Ectodermal cell (in vitro differentiated cells): ENCODE data around the gene C2orf92.

Source experiments
- H3K27ac ChIP-seq: 2 replicates; pipeline ENCODE4 v1.7.0; 2013; ENCODE audit warnings: mild to moderate bottlenecking, low read depth, low read length; ENCODE audit not compliant: insufficient read depth, poor library complexity, severe bottlenecking
- H3K27me3 ChIP-seq: 2 replicates; pipeline ENCODE4 v1.7.0; 2013; ENCODE audit warnings: mild to moderate bottlenecking, low read length; ENCODE audit not compliant: insufficient read depth, control insufficient read depth, poor library complexity, severe bottlenecking
- H3K36me3 ChIP-seq: one replicate; pipeline ENCODE4 v1.7.0; 2013; ENCODE audit warnings: low read length; ENCODE audit not compliant: control insufficient read depth, insufficient read depth
- H3K4me1 ChIP-seq: one replicate; pipeline ENCODE4 v1.7.0; 2013; ENCODE audit warnings: low read length; ENCODE audit not compliant: control insufficient read depth, insufficient read depth
- H3K4me3 ChIP-seq: 2 replicates; pipeline ENCODE4 v1.7.0; 2013; ENCODE audit warnings: low read depth, low read length, control low read depth; ENCODE audit not compliant: insufficient read depth
- H3K9me3 ChIP-seq: 2 replicates; pipeline ENCODE4 v1.7.0; 2013; ENCODE audit warnings: mild to moderate bottlenecking, low read length, moderate library complexity; ENCODE audit not compliant: control insufficient read depth
- WGBS, 2 experiments: methylation state at CpG; one replicate each; pipeline ENCODE4 v1.1.7; 2013; ENCODE audit warnings: missing lambda C conversion rate in 2 of 2; 5-methylcytosine and 5-hydroxymethylcytosine counted together

Gene C2orf92

GRCh38 chr2:97736608-97737330, 67.3 kb downstream of the C2orf92 start:
- H3K36me3 ChIP-seq: no peaks in the 10 kb centered on the region
- H3K4me3 ChIP-seq: no peak overlapping the region
- no peaks in the 10 kb centered on the region for H3K9me3 ChIP-seq
- WGBS, 2 experiments: 92% methylated on average over 20 of the region's 20 CpGs
- no peaks in the 10 kb centered on the region for H3K4me1 ChIP-seq
- H3K27ac ChIP-seq: no peak overlapping the region
- H3K27me3 ChIP-seq: no peaks in the 10 kb centered on the region

DNA sequence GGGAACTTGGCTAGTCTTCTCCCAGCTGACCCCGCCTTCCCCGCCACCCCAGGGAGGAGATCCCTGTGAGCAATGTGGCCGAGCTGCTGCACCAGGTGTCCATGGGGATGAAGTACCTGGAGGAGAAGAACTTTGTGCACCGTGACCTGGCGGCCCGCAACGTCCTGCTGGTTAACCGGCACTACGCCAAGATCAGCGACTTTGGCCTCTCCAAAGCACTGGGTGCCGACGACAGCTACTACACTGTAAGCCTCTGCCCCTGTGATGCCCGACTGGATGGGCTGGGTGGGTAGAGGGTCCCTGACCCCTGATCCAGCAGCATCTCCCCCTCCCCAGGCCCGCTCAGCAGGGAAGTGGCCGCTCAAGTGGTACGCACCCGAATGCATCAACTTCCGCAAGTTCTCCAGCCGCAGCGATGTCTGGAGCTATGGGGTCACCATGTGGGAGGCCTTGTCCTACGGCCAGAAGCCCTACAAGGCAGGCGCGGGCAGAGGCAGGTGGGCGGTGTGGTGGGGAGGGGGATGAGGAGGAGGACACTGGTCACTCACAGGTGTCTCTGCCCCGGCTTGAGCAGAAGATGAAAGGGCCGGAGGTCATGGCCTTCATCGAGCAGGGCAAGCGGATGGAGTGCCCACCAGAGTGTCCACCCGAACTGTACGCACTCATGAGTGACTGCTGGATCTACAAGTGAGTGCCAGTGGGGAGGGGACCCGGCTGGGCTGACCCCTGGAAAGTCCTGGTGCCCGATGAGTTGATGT, 68.1 kb downstream of the C2orf92 start:
- H3K27ac ChIP-seq: no peak overlapping the region
- H3K4me1 ChIP-seq: no peaks in the 10 kb centered on the region
- WGBS, 2 experiments: 94 to 95% methylated on average over 32 of the region's 32 CpGs
- H3K36me3 ChIP-seq: no peaks in the 10 kb centered on the region
- H3K9me3 ChIP-seq: no peaks in the 10 kb centered on the region
- H3K4me3 ChIP-seq: no peak overlapping the region
- no peaks in the 10 kb centered on the region for H3K27me3 ChIP-seq

DNA sequence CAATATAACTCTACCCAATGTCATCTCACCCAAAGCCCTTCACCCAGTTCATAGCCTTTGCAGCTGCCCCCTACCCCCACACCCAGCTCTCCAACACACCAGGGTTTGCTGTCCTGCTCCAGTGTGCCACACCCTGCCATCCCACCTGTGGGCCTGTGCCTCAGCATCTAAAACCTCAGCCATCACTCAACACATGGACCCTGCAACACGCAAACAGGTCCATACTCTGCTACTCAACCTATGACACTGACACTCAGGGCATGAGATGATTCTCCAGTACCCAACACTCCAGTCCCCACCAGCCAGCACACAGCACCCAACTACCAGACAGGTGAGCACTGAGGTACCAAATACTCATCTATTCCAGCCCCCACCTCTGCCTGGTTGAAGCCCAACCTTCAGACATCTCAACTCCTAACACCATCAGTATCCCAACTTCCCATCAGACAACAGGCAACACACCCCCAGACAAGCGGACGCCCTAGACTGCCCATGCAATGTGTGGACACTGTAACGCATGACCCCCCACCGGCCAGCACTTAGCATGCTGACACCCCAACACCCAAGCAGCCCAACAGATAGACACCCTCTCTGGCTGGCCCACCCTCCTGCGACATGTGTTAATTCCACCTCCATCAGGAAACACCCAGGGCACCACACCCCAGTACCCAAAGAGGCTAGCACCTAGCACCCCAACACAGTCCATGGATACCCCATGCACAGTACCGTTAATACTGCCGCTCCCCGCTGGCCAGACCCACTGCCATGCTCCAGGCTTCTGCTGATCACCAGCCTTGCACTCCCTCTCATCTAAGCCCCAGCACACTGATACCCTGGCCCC, 68.9 kb downstream of the C2orf92 start:
- no peaks in the 10 kb centered on the region for H3K27me3 ChIP-seq
- no peak overlapping the region for H3K27ac ChIP-seq
- WGBS, 2 experiments: 93 to 96% methylated on average over 9 of the region's 9 CpGs
- H3K9me3 ChIP-seq: no peaks in the 10 kb centered on the region
- H3K4me3 ChIP-seq: no peak overlapping the region
- H3K36me3 ChIP-seq: no peaks in the 10 kb centered on the region
- H3K4me1 ChIP-seq: no peaks in the 10 kb centered on the region

DNA sequence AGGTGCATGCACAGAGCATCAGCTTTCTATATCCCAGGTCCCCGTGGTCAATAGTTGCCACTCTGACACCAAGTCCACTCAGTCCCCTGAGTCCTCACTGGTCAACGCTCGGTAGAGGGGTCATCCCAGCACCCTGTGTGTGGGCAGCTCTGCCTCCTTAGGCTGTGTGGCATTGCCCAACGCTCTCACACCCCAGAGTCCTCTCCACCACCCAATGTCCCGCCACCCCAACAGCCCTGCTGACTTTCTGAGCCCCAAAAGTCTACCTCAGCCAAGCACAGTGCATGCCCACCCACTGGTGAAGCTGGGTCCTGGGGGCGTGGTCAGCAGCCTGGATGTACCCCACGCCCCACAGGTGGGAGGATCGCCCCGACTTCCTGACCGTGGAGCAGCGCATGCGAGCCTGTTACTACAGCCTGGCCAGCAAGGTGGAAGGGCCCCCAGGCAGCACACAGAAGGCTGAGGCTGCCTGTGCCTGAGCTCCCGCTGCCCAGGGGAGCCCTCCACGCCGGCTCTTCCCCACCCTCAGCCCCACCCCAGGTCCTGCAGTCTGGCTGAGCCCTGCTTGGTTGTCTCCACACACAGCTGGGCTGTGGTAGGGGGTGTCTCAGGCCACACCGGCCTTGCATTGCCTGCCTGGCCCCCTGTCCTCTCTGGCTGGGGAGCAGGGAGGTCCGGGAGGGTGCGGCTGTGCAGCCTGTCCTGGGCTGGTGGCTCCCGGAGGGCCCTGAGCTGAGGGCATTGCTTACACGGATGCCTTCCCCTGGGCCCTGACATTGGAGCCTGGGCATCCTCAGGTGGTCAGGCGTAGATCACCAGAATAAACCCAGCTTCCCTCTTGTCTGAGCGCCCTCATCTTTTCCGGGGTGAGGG, 69.7 kb downstream of the C2orf92 start:
- 91 to 92% methylated on average over 23 of the region's 23 CpGs for WGBS, 2 experiments
- H3K27me3 ChIP-seq: no peaks in the 10 kb centered on the region
- no peaks in the 10 kb centered on the region for H3K9me3 ChIP-seq
- H3K27ac ChIP-seq: no peak overlapping the region
- H3K4me1 ChIP-seq: no peaks in the 10 kb centered on the region
- no peaks in the 10 kb centered on the region for H3K36me3 ChIP-seq
- no peak overlapping the region for H3K4me3 ChIP-seq

DNA sequence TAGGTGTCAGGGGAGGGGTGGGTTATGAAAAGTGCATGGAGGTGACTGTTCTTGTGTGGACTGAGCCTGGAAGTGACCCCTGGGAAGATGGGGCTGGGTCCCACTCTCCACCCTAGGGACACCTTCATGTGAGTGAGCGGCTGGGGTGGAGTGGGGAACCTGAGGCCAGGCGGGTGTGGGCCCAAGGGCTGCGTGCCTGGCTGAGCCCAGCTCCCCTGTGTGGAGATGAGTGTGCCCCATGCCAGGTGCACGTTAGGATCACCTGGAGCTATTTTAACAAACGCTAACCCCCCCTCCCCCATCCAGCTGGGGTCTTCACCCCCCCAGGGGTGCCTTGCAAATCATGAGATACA, 70.4 kb downstream of the C2orf92 start:
- Histone ChIP-seq H3K4me3 (no peak overlapping the region), H3K36me3 (no peaks in the 10 kb centered on the region), H3K27ac (no peak overlapping the region), H3K27me3 (no peaks in the 10 kb centered on the region), H3K4me1 (no peaks in the 10 kb centered on the region), H3K9me3 (no peaks in the 10 kb centered on the region)
- 87 to 88% methylated on average over 5 of the region's 5 CpGs for WGBS, 2 experiments

- Histone ChIP-seq H3K4me1 (no peaks in the 10 kb centered on the region), H3K4me3 (no peak overlapping the region), H3K27ac (no peak overlapping the region), H3K27me3 (no peaks in the 10 kb centered on the region), H3K9me3 (no peaks in the 10 kb centered on the region), H3K36me3 (no peaks in the 10 kb centered on the region)
- WGBS, 2 experiments: 50 to 52% methylated on average over 19 of the region's 19 CpGs
These were observed 71.2 kb downstream of the C2orf92 start for GRCh38 chr2:97740590-97741182.

- WGBS, 2 experiments: 94 to 95% methylated on average over 20 of the region's 20 CpGs
- no peak overlapping the region for H3K27ac ChIP-seq
- no peaks in the 10 kb centered on the region for H3K27me3 ChIP-seq
- no peaks in the 10 kb centered on the region for H3K36me3 ChIP-seq
- H3K4me3 ChIP-seq: no peak overlapping the region
- no peaks in the 10 kb centered on the region for H3K9me3 ChIP-seq
- H3K4me1 ChIP-seq: no peaks in the 10 kb centered on the region
These were observed 71.7 kb downstream of the C2orf92 start for GRCh38 chr2:97741251-97741650.

GRCh38 chr2:97741686-97742085, 72.2 kb downstream of the C2orf92 start:
- H3K27me3 ChIP-seq: no peaks in the 10 kb centered on the region
- 92 to 96% methylated on average over 4 of the region's 4 CpGs for WGBS, 2 experiments
- no peaks in the 10 kb centered on the region for H3K9me3 ChIP-seq
- no peak overlapping the region for H3K27ac ChIP-seq
- H3K4me3 ChIP-seq: no peak overlapping the region
- H3K4me1 ChIP-seq: no peaks in the 10 kb centered on the region
- no peaks in the 10 kb centered on the region for H3K36me3 ChIP-seq

DNA sequence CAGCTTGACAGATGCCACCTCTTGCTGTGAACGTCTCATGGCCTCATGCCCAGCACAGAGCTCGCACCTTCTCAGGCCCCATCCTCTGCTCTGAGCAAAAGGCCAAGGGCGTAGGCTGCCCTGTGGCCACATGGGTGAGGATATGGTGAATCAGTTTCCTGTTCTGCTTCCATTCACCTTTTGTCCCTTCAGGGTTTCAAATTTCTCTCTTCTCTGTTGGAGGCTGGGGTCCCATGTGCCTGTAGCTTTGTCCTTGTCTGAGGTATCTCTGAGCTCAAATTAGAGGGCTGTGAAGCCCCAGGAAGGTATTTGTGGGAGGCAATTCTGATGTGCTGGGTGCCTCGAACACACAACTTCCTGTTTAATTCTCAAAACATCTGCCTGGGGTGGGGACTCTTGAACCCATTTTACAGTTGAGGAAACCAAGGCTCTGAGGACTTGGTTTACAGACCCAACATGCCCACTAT, 72.9 kb downstream of the C2orf92 start:
- Histone ChIP-seq H3K36me3 (no peaks in the 10 kb centered on the region), H3K9me3 (no peaks in the 10 kb centered on the region), H3K4me1 (no peaks in the 10 kb centered on the region), H3K27me3 (no peaks in the 10 kb centered on the region), H3K4me3 (no peak overlapping the region), H3K27ac (no peak overlapping the region)
- 91 to 96% methylated on average over 4 of the region's 4 CpGs for WGBS, 2 experiments
